IMR-90 (cell line): ENCODE results near the gene CXCL3.

Source experiments
- CEBPB ChIP-seq: IDR thresholded peaks from 2 replicates; pipeline ENCODE4 v1.6.1; 2012; ENCODE audit warnings: low read depth, low read length, improper control_type of control experiment
- FOS ChIP-seq: fragments of 150-350 bp; IDR thresholded peaks from 2 replicates; pipeline ENCODE4 v1.6.1; 2016; ENCODE audit warnings: low read depth, low read length
- MAZ ChIP-seq: IDR thresholded peaks from 2 replicates; pipeline ENCODE4 v1.6.1; 2012; ENCODE audit warnings: low read depth, mild to moderate bottlenecking, low read length, improper control_type of control experiment, moderate library complexity, borderline replicate concordance
- POLR2A ChIP-seq: IDR thresholded peaks from 2 replicates; pipeline ENCODE4 v1.6.1; 2012; ENCODE audit warnings: mild to moderate bottlenecking, low read depth, low read length
- RAD21 ChIP-seq: IDR thresholded peaks from 2 replicates; pipeline ENCODE4 v1.6.1; 2012; ENCODE audit warnings: low read length, improper control_type of control experiment
- SMC3 ChIP-seq: fragments of 150-350 bp; IDR thresholded peaks from 2 replicates; pipeline ENCODE4 v1.6.1; 2016; ENCODE audit warnings: low read depth, mild to moderate bottlenecking, antibody characterized with exemption, low read length, moderate library complexity
- TF ChIP-seq, protein P1 (sequence below): conservative IDR thresholded peaks from 2 replicates; pipeline ENCODE4 v1.5.1; 2012; ENCODE audit warnings: mild to moderate bottlenecking, low read depth, low read length, improper control_type of control experiment
- TF ChIP-seq, protein P2 (sequence below): fragments of 150-350 bp; IDR thresholded peaks from 2 replicates; pipeline ENCODE4 v1.6.1; 2016; ENCODE audit warnings: low read depth, mild to moderate bottlenecking, low read length, moderate library complexity, borderline replicate concordance

DNA sequence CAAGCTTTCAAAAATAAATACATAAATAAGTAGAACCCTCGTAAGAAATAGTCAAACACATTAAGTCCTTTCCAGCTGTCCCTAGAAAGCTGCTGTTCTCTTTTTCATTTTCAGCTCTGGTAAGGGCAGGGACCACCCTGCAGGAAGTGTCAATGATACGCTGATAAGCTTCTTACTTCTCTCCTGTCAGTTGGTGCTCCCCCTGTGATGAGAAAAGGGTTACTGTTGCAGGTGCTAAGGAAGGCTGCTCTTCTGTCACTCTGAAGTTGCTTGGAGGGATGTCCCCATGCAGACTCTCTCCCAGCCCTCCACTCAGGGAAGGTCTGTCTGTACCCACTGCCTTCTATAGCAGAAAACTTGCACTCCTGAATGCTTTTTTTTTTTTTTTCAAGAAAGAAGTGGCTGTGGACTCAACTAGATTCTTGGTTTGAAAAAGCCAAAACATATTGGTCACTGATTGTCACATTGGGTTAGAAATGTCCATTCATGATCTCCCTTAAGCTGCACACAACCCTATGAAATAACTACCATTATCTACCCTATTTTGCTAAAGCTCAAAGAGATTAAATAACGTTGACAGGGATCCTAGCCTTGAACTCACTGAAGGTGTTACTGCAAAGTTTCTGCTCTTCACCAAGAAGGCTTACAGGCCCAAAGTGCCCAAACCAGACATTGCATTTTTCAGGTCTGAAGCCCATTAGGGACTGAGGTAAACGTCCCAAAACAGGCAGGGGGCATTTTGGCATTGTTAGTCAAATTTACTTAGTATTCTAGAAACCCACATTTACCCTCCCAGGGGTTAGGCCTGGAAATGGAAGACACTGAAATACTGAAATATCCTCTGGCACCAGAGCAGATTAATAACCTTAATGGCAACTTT, 1.2 kb downstream of the CXCL3 start:
- TF ChIP-seq POLR2A = no peak
- no peak for TF ChIP-seq RAD21
- TF ChIP-seq CEBPB = no peak
- TF ChIP-seq, protein P1, sequence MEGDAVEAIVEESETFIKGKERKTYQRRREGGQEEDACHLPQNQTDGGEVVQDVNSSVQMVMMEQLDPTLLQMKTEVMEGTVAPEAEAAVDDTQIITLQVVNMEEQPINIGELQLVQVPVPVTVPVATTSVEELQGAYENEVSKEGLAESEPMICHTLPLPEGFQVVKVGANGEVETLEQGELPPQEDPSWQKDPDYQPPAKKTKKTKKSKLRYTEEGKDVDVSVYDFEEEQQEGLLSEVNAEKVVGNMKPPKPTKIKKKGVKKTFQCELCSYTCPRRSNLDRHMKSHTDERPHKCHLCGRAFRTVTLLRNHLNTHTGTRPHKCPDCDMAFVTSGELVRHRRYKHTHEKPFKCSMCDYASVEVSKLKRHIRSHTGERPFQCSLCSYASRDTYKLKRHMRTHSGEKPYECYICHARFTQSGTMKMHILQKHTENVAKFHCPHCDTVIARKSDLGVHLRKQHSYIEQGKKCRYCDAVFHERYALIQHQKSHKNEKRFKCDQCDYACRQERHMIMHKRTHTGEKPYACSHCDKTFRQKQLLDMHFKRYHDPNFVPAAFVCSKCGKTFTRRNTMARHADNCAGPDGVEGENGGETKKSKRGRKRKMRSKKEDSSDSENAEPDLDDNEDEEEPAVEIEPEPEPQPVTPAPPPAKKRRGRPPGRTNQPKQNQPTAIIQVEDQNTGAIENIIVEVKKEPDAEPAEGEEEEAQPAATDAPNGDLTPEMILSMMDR = no peak
- no peak for TF ChIP-seq MAZ
- TF ChIP-seq FOS = no peak
- TF ChIP-seq, protein P2, sequence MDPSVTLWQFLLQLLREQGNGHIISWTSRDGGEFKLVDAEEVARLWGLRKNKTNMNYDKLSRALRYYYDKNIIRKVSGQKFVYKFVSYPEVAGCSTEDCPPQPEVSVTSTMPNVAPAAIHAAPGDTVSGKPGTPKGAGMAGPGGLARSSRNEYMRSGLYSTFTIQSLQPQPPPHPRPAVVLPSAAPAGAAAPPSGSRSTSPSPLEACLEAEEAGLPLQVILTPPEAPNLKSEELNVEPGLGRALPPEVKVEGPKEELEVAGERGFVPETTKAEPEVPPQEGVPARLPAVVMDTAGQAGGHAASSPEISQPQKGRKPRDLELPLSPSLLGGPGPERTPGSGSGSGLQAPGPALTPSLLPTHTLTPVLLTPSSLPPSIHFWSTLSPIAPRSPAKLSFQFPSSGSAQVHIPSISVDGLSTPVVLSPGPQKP = no peak
- no peak for TF ChIP-seq SMC3
